GM19467 (cell line): ENCODE measurements around the gene BCO2.

ENCODE experiments used
- ATAC-seq: cut with Tn5 transposase; IDR thresholded peaks from one replicate; pipeline ENCODE4 v1.9.1; 2021; ENCODE audit warnings: mild to moderate bottlenecking, moderate library complexity; ENCODE audit not compliant: unreplicated experiment

Gene BCO2

DNA sequence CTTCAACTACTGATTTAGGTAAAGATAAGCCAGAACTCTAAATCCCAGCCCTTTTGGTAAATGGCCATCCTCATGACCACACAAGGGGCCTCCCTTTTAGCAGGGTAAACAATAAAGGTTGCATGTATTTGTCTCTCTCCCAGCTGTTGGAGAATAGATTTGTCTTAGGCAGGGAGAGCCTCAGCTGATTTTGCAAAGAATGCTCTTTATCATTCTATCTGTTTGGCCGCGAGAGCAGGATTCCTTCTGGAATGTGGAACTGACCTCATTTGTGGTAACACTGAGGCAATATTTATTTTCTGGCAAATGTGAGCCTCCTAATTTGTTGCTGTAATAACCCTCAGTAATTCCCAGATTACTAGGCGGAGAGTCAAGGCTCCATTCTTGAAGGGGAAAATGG is 66.2 kb downstream of the BCO2 start:
- ATAC-seq: no peak

- ATAC-seq: no peak
These were observed 71.9 kb downstream of the BCO2 start for GRCh38 chr11:112247201-112247600.

- no peak for ATAC-seq
These were observed 72.9 kb downstream of the BCO2 start for GRCh38 chr11:112248201-112248600.

- ATAC-seq: no peak
These were observed 74.7 kb downstream of the BCO2 start for GRCh38 chr11:112249871-112250610.

DNA sequence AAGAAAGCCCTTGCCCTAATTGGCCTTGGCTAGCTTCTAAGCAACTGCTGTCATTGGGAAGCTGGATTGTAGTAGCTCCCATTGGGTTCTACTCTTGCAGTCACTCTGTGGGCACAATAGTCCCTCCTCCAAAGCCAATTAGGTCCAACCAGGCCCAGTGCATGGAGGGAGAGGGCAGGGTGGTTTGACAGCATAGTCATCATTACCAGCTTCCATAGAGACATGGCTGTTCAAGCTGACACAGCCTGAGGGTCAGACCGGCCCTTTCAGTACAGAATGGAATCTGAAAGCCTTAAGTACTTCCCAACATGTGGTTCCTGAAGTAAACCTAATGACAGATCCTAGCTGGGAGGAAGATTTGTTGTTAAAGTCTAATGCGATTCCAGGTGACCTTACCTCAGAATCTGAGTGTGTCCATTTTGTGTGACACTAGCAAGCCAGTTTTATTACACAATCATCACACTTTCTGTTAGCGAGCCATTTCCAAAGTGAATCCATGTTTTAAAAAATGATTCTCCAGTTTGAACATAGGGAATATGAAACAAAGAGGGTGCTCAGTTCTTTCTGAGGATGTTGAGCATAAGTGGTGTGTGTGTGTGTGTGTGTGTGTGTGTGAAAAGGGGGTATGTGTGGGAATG is 78.4 kb downstream of the BCO2 start:
- no peak for ATAC-seq

GRCh38 chr11:112255067-112255720 is 79.9 kb downstream of the BCO2 start:
- ATAC-seq: no peak

GRCh38 chr11:112260490-112260889 is 85.2 kb downstream of the BCO2 start, which contains the start of gene PLET1:
Gene PLET1, minus strand, starts transcription at chr11:112260860. Its CDS starts 271 bp downstream, at chr11:112260589.
- no peak for ATAC-seq

DNA sequence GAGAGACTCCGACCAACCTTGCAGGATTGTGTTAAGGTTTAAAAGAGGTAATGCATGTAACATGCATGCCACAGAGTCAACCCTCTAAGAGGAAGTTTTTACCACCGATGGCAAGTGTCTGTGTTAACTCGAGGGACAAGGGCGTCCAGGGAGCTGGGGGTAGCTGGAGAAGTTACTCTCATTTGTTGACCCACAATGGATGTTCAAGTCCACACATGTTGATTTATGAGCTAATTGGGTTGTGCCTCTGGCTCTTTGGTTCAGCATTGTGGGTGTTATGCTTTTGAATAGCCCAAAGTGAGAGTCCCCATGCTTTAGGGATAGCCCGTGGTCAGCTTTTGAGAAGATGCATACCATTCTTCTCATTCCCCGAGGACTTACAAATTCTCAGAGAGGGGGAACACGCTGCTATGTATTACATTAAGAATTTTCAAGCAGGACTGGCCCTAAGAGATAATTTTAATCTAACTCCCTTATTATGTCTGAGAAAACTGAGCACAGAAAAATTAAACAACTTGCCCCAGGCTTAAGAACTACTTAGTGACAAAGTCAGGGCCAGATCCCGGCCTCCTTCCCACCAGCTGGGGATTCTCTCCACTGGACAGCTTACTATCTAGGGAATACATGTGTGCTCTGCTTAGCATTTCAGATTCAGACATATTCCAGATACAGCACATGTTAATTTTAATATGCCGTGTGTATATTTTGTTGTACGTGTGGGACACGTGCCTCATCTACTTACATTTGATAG is 90.5 kb downstream of the BCO2 start:
- no peak for ATAC-seq

GRCh38 chr11:112266410-112266778 is 91.1 kb downstream of the BCO2 start:
- no peak for ATAC-seq

DNA sequence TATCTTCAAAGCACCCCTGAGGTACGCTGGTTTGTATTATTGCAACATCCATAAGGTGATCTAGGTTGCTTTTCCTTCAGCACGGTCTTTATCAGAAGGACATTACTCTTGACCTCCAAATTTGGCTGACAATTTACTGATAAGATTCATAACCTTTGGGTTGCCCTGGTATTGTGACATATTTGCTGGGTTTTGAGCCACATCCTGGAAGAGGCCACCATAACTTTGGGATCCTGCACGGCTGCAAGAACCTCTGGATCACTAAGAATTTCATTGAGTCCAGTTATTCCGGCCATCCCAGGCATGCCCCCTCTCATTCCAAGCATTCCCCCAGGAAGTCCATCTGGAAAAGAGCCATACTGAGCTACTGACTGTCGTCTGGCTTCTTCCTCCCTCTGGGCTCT is 91.9 kb downstream of the BCO2 start:
- no peak for ATAC-seq

DNA sequence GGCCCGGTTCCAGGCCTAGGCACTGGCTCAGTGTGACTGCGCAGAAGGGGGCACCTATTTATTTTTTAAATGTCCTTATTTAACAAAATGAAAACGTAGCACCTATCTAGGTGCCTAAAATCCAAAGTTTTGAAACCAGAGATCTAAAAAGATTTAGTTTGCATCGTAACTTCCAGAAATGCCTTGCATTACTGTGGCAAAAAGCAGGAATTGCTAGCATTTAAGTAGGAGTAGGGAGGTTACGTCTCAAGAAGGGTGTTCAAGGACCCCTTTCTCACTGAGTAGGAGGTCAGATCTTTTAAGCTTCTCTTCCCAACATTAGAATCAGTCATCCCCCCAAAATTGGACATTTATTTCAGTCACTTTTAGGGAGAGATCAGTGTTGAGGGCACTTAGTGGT is 93.1 kb downstream of the BCO2 start:
- no peak for ATAC-seq
